HG02571 (cell line): ENCODE results near the gene ENOX1.
"Not testable (repeated sequence)": the region's sequence is repeated elsewhere in the genome, so short reads cannot be mapped to it uniquely, and the experiment has no call there.

Experiments used
- ATAC-seq: cut with Tn5 transposase; IDR thresholded peaks from one replicate; pipeline ENCODE4 v1.9.1; 2021; ENCODE audit warnings: mild to moderate bottlenecking, moderate library complexity; ENCODE audit not compliant: unreplicated experiment

Gene ENOX1

DNA sequence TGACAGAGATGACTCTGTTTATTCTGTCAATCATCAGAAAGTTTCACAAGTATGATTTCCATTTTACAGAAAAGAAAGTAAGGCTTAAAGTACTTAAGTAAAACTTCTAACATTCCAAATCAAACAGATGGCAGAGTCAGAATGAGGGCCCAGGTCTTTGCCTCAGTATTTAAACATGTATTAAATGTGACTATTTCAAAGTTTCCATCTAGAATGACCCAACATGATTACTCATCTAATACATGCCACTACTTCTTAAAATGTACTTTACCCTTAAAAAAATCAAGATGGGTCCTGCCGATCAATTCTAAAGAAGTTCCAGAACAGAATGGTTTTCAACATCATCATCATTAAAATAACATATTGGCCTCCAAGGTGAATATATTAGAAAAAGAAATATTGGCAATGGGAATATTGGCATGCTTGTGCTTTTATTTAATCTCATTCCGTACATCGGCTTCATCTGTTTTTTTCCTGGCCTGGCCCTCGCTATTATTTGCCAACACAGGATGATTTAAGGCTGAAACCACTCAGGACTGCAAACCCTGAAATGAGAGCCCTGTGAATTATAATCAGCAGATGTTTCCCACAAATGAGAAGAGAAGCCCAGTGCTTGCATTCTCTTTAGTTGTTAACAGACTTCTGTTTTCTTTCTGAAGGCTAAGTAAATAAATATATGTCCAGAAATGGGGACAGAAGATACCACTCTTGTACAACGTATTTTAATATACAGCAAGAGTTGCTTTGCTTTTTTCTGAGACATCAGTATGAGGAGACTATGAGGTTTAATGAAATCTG lies 423.4 kb downstream of the ENOX1 start:
- ATAC-seq, result no peak

DNA sequence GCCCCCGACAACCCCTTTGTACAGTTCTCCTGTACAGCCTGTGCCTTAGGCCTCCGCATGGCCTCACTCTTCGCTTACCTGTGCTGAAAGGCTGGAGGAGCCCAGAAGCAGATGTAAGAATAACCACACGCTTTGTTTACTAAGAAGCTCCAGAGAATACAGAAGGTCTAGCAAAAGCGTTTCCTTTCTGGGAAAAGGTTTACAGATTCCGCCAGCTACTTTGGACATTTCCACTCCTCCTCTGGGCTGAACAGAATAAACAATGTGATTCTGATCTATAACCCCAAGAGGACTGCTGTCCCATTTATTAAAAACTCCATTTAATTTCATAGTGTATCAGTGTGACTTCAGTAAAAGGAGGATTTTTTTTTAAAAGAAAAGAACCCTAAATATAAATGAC lies 424.2 kb downstream of the ENOX1 start:
- no peak for ATAC-seq

DNA sequence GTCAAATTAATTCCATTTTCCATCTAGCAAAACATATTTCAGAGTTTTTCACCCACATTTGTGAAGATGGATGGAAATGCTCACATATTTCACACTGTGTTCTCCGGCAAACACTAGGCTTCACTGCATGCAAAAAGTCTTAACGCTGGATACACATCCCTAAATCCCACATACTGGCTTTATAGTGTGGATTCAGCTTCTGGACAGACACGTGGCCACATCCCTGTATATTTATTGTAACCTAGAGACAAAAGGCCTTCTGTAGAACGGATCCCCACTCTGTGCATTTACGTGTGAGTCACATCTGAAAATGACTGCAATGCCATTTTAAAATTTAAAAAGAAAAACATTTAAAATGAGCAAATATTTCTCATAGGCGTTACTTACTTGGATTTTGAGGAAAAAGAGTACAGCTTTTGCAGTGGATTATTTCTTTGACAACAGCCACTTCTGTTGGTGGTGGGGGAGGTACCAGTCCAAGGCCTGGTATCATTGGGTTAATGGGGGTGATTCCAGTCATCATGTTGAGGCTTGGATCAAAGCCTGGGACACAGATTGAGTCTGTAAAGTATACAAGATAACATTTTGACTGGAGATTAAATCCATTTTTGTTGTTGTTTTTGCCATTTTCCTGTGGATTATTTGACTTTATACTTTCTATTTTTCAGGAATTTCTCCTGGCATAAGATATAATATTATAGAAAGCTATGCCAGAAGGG lies 425.7 kb downstream of the ENOX1 start:
- no peak for ATAC-seq

DNA sequence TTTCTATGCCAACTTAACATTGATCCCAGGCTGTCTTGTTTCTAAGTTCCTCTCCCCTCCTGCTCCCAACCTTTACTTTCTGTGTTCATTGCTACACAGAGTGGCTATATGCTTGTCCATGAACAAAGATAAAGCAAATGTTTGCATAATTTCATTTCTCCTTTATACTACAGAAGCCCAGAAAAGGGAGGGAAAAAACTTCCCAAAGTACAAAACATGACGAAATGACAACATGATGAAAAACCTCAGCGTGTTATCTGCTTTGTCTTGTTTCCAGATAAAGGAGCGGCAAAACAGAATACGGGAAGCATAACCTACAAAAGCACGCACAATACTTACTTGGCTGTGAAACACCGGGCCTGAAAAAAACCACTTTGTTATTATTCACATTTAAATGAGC lies 426.6 kb downstream of the ENOX1 start:
- no peak for ATAC-seq

DNA sequence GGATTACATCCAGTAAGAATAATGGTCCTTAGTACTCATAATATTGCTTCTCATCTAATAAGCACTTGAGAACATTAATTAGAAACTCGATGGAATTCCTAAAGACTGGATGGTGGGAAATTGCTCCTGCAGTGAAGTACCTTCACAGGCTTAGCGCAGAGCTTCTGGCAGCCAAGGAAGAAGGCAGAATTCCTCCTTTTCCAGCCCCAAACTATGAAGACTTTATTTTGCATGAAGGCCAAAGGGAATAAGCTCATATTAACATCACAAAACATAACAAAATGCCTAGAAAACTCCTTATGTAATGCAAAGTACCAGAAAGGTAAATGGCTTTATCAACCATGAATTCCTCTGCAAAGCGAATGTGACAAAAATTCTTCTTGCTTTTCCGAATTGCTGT lies 427.2 kb downstream of the ENOX1 start:
- no peak for ATAC-seq

DNA sequence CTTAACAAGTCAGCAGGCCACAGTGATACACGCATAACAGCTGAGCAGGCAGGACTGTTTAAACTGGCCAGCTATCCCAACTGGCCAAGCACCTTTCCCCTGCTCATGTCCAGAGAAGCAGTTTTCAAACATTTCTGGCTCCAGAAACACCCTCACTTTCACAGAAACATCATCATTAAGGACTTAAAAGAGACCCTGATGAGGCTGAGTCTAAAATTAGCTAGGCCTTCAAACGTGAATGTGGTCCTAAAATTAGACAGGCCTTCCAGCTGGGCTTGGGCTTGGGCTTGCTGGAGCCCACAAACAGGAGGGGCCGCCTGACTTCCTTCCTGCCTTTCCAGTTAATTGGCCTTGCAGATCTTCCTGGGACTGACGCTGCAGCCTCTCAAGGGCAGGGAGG lies 429.2 kb downstream of the ENOX1 start:
- ATAC-seq, result no peak

DNA sequence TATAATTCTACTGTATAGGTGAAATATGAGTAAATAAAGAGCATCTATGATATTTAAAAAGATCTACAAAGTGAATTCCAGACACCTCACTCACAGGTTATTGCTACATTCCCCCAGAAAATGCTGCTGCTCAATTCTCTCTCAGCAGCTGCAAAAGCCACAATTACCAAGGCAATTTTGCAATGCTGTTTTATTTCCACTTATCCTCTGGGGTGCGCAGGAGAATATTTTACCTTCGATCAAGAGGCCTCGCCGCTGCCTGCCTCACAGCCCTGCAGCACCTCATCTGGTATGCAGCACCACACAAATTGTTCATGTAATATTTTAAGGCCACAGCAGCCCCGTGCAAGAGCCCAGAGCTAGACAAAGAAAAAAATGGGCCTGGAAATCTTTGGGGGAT lies 430.2 kb downstream of the ENOX1 start:
- no peak for ATAC-seq

DNA sequence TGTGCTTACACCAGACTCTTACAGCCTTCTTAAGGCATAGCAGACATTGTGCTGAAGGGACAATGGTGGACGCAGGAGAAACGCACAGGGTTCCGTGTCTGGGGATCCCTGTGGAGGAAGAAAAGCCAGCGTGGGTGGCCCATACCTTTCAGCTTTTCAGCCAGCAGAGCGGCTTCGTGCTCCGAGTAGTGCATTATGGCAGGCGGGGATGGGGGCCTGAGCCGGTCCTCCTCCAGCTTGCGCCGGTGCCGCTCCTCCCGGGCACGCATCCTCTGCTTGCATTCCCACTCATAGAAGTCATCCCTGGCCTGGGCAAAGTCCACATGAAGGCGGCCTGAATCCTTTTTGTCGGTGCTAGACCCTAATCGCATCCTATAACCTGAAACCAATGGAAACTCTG lies 431.0 kb downstream of the ENOX1 start:
- ATAC-seq, result no peak

DNA sequence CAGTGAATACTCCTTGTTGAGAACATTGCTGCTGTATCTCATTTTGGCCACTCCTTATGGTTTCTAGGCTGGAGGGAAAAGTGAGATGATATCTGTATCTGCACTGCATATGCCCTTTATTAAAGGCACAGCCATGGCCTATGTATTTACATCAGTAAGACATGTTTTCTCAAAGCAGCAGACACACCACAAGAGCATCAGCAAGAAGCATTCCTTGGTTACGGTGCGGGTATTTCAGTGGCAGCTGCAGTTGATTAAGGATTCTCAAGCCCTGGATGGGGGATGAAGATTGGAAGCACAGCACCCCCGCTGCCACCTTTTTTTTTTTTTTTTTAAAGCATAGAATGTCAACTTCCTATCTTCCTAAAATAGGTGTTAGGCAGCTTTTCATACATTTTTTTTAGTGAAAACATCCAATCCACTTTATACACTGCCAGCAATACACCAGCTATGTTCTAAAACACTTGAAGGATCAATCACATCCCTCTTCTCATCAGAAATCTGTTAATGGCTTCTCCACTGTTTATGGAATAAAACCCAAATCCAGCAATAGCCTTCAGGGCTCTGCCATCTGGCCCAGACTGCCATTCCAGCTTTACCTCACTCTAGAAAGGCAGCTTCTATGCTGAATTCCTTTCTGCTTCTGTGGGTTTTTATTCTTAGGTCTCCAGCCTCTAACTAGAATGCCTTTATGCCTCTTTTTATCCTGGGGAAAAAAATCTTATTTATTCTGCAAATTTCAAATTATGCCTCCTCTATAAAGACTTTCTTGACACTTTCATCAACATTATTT lies 432.4 kb downstream of the ENOX1 start:
- ATAC-seq, result no peak

DNA sequence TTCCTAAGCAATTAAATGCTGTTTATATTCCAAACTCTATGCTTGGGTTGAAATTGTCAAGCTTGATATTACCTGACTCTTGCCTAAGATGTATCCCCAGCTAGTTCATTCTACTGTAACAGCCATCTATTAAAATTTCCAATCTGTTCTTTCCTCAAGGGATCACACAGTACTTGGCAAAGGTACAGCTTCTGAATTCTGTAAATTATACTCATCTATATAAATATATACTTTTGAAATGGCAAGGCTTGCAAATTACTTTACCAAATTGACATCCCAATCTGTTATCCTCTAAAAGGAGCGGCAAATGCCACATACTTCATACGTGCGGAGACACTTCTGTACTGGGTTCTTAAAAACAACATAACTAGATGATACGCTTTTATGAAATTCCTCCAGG lies 433.1 kb downstream of the ENOX1 start:
- ATAC-seq, result no peak

DNA sequence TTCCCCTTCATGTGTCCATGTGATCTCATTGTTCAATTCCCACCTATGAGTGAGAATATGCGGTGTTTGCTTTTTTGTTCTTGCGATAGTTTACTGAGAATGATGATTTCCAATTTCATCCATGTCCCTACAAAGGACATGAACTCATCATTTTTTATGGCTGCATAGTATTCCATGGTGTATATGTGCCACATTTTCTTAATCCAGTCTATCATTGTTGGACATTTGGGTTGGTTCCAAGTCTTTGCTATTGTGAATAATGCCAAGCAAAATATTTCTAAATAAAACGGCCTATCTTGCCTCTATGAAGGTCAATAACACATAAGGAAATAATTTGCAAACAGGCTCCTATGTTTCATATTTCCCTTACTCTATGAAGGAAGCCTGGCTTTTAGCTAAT lies 435.2 kb downstream of the ENOX1 start:
- ATAC-seq, result not testable (repeated sequence)

DNA sequence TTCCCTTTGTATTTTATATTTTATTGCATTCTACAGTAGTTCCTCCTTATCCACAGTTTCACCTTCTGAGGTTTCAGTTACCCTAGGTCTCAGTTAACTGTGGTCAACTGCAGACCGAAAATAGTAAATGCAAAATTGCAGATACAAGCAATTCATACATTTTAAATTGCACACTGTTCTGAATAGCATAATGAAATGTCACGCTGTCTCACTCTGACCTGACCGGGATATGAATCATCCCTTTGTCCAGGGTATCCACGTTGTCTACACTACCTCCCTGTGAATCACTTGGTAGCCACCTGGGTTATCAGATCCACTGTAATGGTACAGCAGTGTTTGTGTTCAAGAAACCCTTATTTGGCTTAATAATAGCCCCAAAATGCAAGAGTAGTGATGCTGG lies 438.4 kb downstream of the ENOX1 start:
- ATAC-seq, result no peak

DNA sequence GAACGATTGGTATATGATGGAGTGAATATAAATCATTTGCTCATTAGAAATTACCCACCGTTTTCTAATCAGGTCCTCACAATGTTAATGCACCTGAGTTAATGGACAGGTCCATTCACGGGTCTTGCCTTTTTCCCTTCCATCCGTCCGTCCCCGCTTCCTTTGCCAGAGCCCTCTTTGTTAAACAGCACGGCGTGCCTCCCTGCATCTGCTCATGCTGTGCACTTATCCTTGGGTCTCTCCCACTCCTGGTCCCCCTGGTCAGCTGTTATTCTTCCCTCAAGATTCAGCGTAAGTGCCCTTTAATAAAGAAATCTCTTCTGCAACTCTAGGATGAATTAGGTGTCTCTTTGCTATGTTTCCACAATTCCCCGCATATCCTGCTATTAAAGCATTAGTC lies 438.9 kb downstream of the ENOX1 start:
- ATAC-seq, result no peak

DNA sequence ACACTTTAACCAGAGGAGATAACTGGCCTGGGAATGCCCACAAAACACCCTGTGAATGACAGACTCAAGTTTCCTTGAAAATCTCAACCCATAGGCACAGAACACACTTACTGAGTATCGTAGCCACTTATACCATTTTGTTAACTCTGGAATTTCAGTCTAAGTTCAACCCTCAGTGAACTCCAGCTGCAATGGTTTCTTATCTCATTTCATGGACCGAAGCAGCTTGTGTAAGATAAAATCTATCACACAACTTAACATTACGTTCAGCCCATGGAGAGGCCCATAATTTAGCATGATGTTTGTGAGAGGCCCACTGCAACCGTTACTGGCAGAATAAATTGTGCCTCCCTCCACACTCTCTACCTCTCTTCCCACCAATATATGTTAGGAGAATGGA lies 440.3 kb downstream of the ENOX1 start:
- no peak for ATAC-seq

DNA sequence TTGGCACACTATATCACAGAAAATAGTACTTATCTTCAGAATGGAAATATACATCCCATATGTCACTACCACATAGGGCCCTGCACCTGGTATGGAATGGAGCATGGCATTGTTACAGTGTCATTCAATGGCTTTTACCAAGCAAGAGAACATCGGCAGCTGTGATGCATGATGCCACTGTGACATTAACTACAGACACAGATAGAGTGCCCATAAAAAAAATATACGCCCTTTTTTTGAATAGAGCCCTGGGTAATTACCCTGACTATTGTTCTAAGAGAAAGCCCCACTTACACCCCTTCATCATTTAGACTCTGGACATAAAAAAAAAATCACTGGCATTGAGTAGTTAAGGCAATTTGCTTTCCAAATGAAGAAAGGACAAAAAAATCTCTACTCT lies 443.1 kb downstream of the ENOX1 start:
- no peak for ATAC-seq

DNA sequence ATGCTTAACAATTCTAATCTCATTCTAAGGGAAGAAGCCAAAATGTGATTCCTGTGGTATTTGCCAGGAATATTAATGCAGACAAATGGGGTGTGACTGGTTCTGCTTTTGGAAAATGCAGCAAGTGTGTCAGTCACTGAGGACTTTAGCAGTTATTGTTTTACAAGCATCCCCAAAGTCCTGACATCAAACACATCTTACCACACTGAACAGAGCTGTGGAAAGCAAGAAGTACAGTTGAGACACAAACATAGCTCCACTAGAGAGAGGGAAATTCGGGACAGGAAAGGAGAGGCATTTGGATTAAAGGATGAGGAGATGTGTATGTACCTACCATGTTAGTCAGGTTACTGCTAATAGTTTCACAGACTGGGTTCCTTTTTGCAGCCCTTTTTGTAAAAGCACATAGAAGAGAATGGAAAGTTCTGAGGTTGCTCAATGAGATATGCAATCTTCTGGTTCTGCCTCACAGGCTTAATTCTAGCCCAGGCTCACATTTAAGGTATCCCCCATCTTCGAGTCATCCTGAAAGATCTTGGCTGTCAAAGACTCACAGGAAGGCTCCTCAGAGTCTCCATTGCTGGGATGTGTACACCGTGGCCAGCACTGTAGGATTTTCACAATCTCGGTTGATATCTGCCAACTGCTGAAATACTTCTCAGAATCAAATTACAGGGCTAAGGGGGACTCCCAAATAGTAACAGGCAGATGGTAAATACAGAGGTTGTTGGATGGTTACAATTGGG lies 446.8 kb downstream of the ENOX1 start:
- no peak for ATAC-seq

DNA sequence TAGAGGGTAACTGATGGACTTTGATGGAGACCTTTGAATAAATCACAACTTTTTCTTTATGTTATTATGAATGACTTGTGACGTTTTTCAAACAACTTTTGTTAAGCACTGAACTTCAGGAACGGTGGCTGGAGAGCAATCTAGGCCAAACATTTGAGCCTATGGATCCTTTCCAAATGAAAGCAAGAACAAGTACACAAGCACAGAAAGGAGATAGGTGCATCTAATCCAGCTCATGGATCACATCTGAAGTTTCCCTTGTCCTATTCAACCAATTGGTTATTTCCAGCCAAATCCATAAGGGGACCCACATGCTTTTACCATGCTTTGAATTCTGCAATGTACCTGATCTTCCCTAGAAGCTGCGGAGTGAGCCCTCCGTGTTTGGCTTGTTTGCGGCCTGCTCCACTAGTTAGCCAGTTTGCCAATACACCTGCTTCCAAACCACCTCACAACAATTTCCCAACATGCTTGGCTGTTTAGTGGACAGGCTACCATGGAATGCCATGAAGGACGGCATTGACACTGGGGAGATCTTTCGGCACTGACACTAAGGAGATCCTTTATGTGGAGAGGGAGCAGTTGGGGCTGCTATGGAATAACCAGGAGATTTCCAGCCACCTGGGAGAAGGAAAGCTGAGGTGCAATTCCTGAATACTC lies 447.5 kb downstream of the ENOX1 start:
- ATAC-seq, result no peak

DNA sequence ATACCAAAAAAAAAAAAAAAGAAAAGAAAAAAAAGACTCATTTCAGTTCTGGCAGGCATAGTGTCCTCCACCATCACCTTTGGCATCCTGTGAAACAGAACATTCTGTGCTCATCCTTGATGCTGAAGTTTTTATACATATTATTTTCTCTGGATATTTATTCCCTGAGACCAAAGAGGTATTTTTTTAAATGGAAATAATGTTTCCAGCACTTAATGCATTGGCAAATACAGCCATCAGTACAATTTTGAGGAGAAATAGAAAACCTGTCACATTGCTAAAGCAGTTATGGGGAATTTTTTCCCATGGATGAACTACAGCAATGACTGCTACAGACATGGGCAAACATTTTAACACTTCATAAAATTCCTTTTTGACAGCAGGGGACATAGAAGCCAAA lies 451.0 kb downstream of the ENOX1 start:
- ATAC-seq, result no peak

DNA sequence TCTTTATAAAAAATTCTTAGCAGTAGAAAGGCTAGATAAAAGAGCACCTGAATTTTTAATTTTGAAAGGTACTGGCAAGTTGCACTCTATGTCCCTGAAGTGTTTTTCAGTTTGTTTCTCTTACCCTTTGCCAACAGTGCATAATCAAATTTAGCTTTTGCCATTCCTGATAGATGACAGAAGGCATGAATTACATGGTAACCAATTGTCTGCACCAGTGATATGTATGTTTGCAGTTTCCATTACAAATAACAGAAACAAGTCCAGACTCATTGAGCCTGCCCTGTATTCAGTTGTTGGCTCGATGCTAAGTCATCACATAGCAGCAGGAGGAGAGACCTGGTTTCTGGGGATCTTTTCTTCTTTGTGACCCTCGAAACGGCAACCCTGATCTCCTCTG lies 453.6 kb downstream of the ENOX1 start:
- ATAC-seq, result no peak

DNA sequence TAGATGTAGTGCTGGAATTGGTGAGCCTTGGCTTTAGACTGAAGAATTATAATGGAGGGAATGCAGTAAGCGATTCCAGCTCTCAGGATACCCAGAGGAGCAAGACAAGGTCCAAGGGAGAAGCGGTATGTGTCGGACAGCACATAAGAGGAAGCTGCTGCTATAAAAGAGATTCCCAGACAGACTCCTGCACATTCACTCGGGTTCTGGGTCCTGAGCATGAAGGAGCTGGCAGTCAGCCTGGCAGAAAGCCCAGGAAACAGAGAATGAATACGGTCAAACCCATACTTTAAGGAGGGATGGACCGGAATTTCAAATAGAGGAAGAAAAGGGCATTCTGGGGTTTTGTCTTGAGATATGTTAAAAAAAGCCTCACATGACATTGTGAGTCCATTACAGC lies 455.1 kb downstream of the ENOX1 start:
- ATAC-seq, result no peak

DNA sequence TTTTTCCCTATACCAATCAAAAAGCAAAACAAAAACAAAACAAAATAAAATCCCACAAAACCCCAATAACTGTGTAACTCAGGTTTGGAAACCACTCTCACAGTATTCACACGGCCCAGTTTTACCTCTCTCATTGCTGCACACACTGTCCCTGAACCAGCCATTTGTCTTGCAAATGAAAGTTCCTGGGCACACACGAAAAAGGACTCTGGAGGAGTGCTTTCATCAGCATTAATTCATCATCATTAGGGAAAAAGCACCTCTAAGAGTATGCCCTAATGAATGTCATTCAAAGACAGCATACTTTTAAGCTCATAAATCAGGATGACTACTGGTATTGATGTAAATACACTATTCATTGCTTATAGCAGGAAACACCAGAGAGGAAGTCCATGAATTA lies 457.1 kb downstream of the ENOX1 start:
- ATAC-seq, result no peak
